HepG2 (cell line): Measurements from ENCODE around the gene SLC19A1. TPM values are rescaled to one million over a fixed set of nuclear protein-coding genes. Genes with fewer than 3 reads are reported as not detected.

Experiments
- ATAC-seq: fragments of 200-7000 bp; cut with Tn5 transposase; 3 replicates; pipeline ENCODE4 v1.9.1; 2020; ENCODE audit warnings: mild to moderate bottlenecking, moderate library complexity
- BruUV-seq: library from RNA; stranded (reverse); fragments of 400-500 nt; replicated peaks from 2 replicates; lab custom pipeline; 2021; lab: Mats Ljungman, UMichigan
- CTCF ChIA-PET: fragments of 300-600 bp; formaldehyde crosslinking; extraction: SDS; loops from one replicate; lab custom pipeline; 2021; ENCODE audit warnings: low total read pairs, inconsistent platforms, low intra/inter-chr PET ratio; lab: Yijun Ruan, JAX
- POLR2A ChIA-PET: fragments of 350-600 bp; sonication (Branson Sonifier 250); formaldehyde crosslinking; loops from one replicate; lab custom pipeline; 2020; ENCODE audit warnings: antibody characterized with exemption, inconsistent platforms; lab: Yijun Ruan, JAX
- DNase-seq: peaks from one replicate; pipeline ENCODE4 v3.0.0-alpha.2; 2015; ENCODE audit warnings: low spot score
- FAIRE-seq: peaks from 3 replicates; lab custom pipeline; 2011; peaks lifted over from hg19 to GRCh38; lab: Jason Lieb, UNC
- H2AFZ ChIP-seq: one replicate; pipeline ENCODE4 v1.6.1; 2011; ENCODE audit warnings: low read length, inconsistent platforms
- H3K27ac ChIP-seq: fragments of 300-600 bp; 3 replicates; pipeline ENCODE4 v1.8.0; 2011; ENCODE audit warnings: mixed run types, mild to moderate bottlenecking, mixed read lengths, low read length, inconsistent platforms; ENCODE audit not compliant: insufficient read depth; ENCODE audit errors: extremely low read length
- H3K27me3 ChIP-seq, 2 experiments: fragments of 200-600 bp in 1 of 2; 2 replicates in 1 of 2; 3 replicates in 1 of 2; pipeline versions ENCODE4 v1.6.0 to v1.8.0; 2011; ENCODE audit warnings: low read length in 2 of 2, mild to moderate bottlenecking in 2 of 2, moderate library complexity in 2 of 2, inconsistent platforms in 1 of 2; ENCODE audit not compliant: insufficient read depth in 2 of 2, control insufficient read depth in 1 of 2
- H3K36me3 ChIP-seq, 2 experiments: fragments of 200-600 bp in 1 of 2; replicated peaks in 1 of 2; 2 replicates in 1 of 2; 3 replicates in 1 of 2; pipeline versions ENCODE4 v1.5.1 to v1.8.0; 2011; ENCODE audit warnings: low read length in 2 of 2, inconsistent platforms in 1 of 2; ENCODE audit not compliant: insufficient read depth in 2 of 2, control insufficient read depth in 1 of 2
- H3K4me1 ChIP-seq: 2 replicates; pipeline ENCODE4 v1.5.1; 2012; ENCODE audit warnings: low read length, inconsistent platforms; ENCODE audit not compliant: insufficient read depth
- H3K4me2 ChIP-seq: 2 replicates; pipeline ENCODE4 v1.6.0; 2011; ENCODE audit warnings: low read depth, low read length, inconsistent platforms
- H3K4me3 ChIP-seq, 3 experiments: fragments of 200-600 bp in 1 of 3; sonication (generic), shearing (Covaris generic) in 1 of 3; replicated peaks in 1 of 3; 2 replicates each; pipeline ENCODE4 v1.5.1; 2011 to 2016; ENCODE audit warnings: low read length in 3 of 3, inconsistent platforms in 2 of 3, low read depth in 2 of 3, mild to moderate bottlenecking in 2 of 3, control low read depth in 1 of 3, mixed read lengths in 1 of 3; ENCODE audit not compliant: insufficient read depth in 1 of 3
- H3K79me2 ChIP-seq: one replicate; pipeline ENCODE4 v1.6.1; 2011; ENCODE audit warnings: low read length, inconsistent platforms; ENCODE audit not compliant: insufficient read depth
- H3K9ac ChIP-seq: 2 replicates; pipeline ENCODE4 v1.6.0; 2011; ENCODE audit warnings: mild to moderate bottlenecking, low read depth, low read length, inconsistent platforms; ENCODE audit not compliant: insufficient read depth
- H3K9me3 ChIP-seq: 2 replicates; pipeline ENCODE4 v1.5.1; 2012; ENCODE audit warnings: mild to moderate bottlenecking, low read length
- H4K20me1 ChIP-seq: 2 replicates; pipeline ENCODE4 v1.6.0; 2011; ENCODE audit warnings: inconsistent platforms, mild to moderate bottlenecking, low read length, moderate library complexity; ENCODE audit not compliant: insufficient read depth
- ASH2L ChIP-seq: fragments of 300-600, 200-600 bp; sonication (generic); IDR thresholded peaks from 2 replicates; pipeline ENCODE4 v1.7.0; 2017; ENCODE audit warnings: low read depth, mild to moderate bottlenecking, moderate library complexity, mixed read lengths, low read length; ENCODE audit not compliant: insufficient read length
- CREM ChIP-seq, 2 experiments: sonication (generic) in 1 of 2; formaldehyde crosslinking in 1 of 2; IDR thresholded peaks; 2 replicates each; pipeline versions ENCODE4 v1.4.0 to v1.6.1; 2016 to 2020; ENCODE audit warnings: antibody characterized with exemption in 1 of 2, mild to moderate bottlenecking in 1 of 2, missing genetic modification reagents in 1 of 2
- EEA1 ChIP-seq: sonication (generic); formaldehyde crosslinking; IDR thresholded peaks from 2 replicates; pipeline ENCODE4 v1.5.1; 2020; ENCODE audit warnings: mild to moderate bottlenecking, missing genetic modification reagents, borderline replicate concordance
- HDAC6 ChIP-seq: fragments of 200-600 bp; sonication (generic); IDR thresholded peaks from 2 replicates; pipeline ENCODE4 v1.7.0; 2017; ENCODE audit warnings: mild to moderate bottlenecking, antibody characterized with exemption, low read length, low read depth
- HOMEZ ChIP-seq: IDR thresholded peaks from 2 replicates; pipeline ENCODE4 v1.6.1; 2016; ENCODE audit warnings: low read depth
- LRRFIP1 ChIP-seq: sonication (generic); formaldehyde crosslinking; conservative IDR thresholded peaks from 2 replicates; pipeline ENCODE4 v1.4.0; 2020; ENCODE audit warnings: missing genetic modification reagents
- MED1 ChIP-seq: sonication (generic); formaldehyde crosslinking; IDR thresholded peaks from 2 replicates; pipeline ENCODE4 v1.4.0; 2020; ENCODE audit warnings: missing genetic modification reagents
- PCBP1 ChIP-seq: fragments of 200-400 bp; formaldehyde crosslinking; IDR thresholded peaks from 2 replicates; pipeline ENCODE4 v1.6.1; 2017; ENCODE audit warnings: mild to moderate bottlenecking, low read depth, low read length, borderline replicate concordance
- POLR2A ChIP-seq, 2 experiments: IDR thresholded peaks; 2 replicates each; pipeline ENCODE4 v1.6.1; 2011; ENCODE audit warnings: low read depth in 2 of 2, low read length in 2 of 2, mild to moderate bottlenecking in 1 of 2, moderate library complexity in 1 of 2; ENCODE audit not compliant: insufficient read depth in 1 of 2
- POLR2G ChIP-seq: fragments of 200-400 bp; formaldehyde crosslinking; IDR thresholded peaks from 2 replicates; pipeline ENCODE4 v1.6.1; 2018; ENCODE audit warnings: mild to moderate bottlenecking, low read depth, low read length, moderate library complexity
- TAF15 ChIP-seq: fragments of 200-400 bp; formaldehyde crosslinking; IDR thresholded peaks from one replicate; pipeline ENCODE4 v1.6.1; 2018; ENCODE audit warnings: mild to moderate bottlenecking, low read depth, low read length; ENCODE audit not compliant: poor library complexity, severe bottlenecking
- ZBTB3 ChIP-seq: sonication (generic); formaldehyde crosslinking; IDR thresholded peaks from 2 replicates; pipeline ENCODE4 v1.4.0; 2020; ENCODE audit warnings: low read depth, mild to moderate bottlenecking, moderate library complexity, missing genetic modification reagents, borderline replicate concordance
- ZNF253 ChIP-seq: sonication (generic); formaldehyde crosslinking; IDR thresholded peaks from 2 replicates; pipeline ENCODE4 v1.8.0; 2022; ENCODE audit warnings: mild to moderate bottlenecking, missing genetic modification reagents, borderline replicate concordance
- ZNF510 ChIP-seq: sonication (generic); formaldehyde crosslinking; IDR thresholded peaks from 2 replicates; pipeline ENCODE4 v1.4.0; 2020; ENCODE audit warnings: low read depth, mild to moderate bottlenecking, missing genetic modification reagents
- ZNF768 ChIP-seq: sonication (generic); formaldehyde crosslinking; IDR thresholded peaks from 2 replicates; pipeline ENCODE4 v1.4.0; 2020; ENCODE audit warnings: missing genetic modification reagents
- ZNF784 ChIP-seq: sonication (generic); formaldehyde crosslinking; IDR thresholded peaks from 2 replicates; pipeline ENCODE4 v1.5.1; 2020; ENCODE audit warnings: missing genetic modification reagents, mild to moderate bottlenecking, borderline replicate concordance
- ZNF816 ChIP-seq: sonication (generic); formaldehyde crosslinking; IDR thresholded peaks from 2 replicates; pipeline ENCODE4 v1.8.0; 2022; ENCODE audit warnings: missing genetic modification reagents, mild to moderate bottlenecking, borderline replicate concordance
- WGBS: methylation state at CpG from one replicate; pipeline ENCODE4 v1.1.6; 2017; ENCODE audit warnings: low lambda C conversion rate; 5-methylcytosine and 5-hydroxymethylcytosine counted together
- in situ Hi-C: cut with HindIII; loops from 2 replicates; pipeline ENCODE4 v1.10.0; 2017; ENCODE audit warnings: low pct_unique_long_range_greater_than_20kb; ENCODE audit not compliant: extremely low pct_ligation_motif_present
- intact Hi-C: fragments of 100-400 bp; cut with micrococcal nuclease; formaldehyde crosslinking; loops from one replicate; pipeline ENCODE4 v1.10.0; 2022; ENCODE audit not compliant: unreplicated experiment
- polyA plus RNA-seq, 8 experiments: library from polyadenylated mRNA; depleted of rRNA in 3 of 8; stranded (reverse) in 7 of 8; unstranded in 1 of 8; fragments of >200 nt; fragmentation: Illumina TruSeq in 4 of 8; extraction: Trizol in 4 of 8; gene quantifications; 2 replicates each; pipeline versions ENCODE4 v1.2.1 to v1.2.3, GENCODE V29; 2011 to 2016; ENCODE audit warnings: low read depth in 4 of 8, missing spikeins in 1 of 8, mixed read lengths in 1 of 8; ENCODE audit not compliant: insufficient read depth in 1 of 8
- total RNA-seq, 5 experiments: library from RNA; depleted of rRNA; stranded (reverse); fragments of >200 nt; fragmentation: Illumina TruSeq; extraction: Trizol; gene quantifications; 2 replicates each; pipeline ENCODE4 v1.2.3, GENCODE V29; 2016; ENCODE audit warnings: low read depth in 1 of 5

Gene SLC19A1
- total and polyA plus RNA-seq, 2 of the 13 experiments (the other 11 are each of a cell fraction or from before 2014, with no cell fraction given): 21.8 to 23.0 TPM

- TF ChIP-seq ZNF784 (CRISPR knock-in tag): no peak
- TF ChIP-seq HOMEZ (CRISPR knock-in tag): no peak
Measured at GRCh38 chr21:45506836-45507522, 35.3 kb downstream of the SLC19A1 start (continued).

- in situ Hi-C loops: no loop called here
- H2AFZ ChIP-seq: no peak overlapping the region
- WGBS: 98% methylated on average over 8 of the region's 22 CpGs
- TF ChIP-seq HDAC6 (no peak), TAF15 (no peak), EEA1 (CRISPR knock-in tag) (no peak), ZNF768 (no peak), ZNF816 (CRISPR knock-in tag) (no peak), PCBP1 (0 out of 2 replicates have a peak, but pooled peaks have one; percentile 32), MED1 (no peak), POLR2A (IDR thresholded peaks at IDR 0.05; ENCODE audit: insufficient read depth in 1 of 2, low read depth in 2 of 2, low read length in 2 of 2) (peak in 1 of 2 experiments; percentile 40; a peak in 1 of 4 replicates), CREM (IDR thresholded peaks at IDR 0.05) (no peak), CREM (CRISPR knock-in tag; IDR thresholded peaks at IDR 0.05) (no peak), ZNF510 (no peak), ZBTB3 (CRISPR knock-in tag) (no peak), POLR2G (0 out of 2 replicates have a peak, but pooled peaks have one; percentile 36), LRRFIP1 (CRISPR knock-in tag) (no peak), ZNF253 (CRISPR knock-in tag) (no peak), ASH2L (no peak)
Measured at GRCh38 chr21:45506241-45506817, 35.9 kb downstream of the SLC19A1 start.

More at GRCh38 chr21:45506241-45506817, 35.9 kb downstream of the SLC19A1 start:
- BruUV-seq: no TSS peak
- H3K9ac ChIP-seq: no peak overlapping the region
- no peak overlapping the region for H3K4me3 ChIP-seq
- no peaks in the 10 kb centered on the region for H3K79me2 ChIP-seq
- POLR2A ChIA-PET: no interaction called here
- CTCF ChIA-PET: no interaction called here
- peaks cover 5 to 6% of the 10 kb centered on the region in 2 experiments; a peak in 3 of 5 replicates for H3K36me3 ChIP-seq
- intact Hi-C loops: no loop called here
- DNase-seq: no peak
- FAIRE-seq: no peak
- no peak overlapping the region for H3K4me2 ChIP-seq
- H3K9me3 ChIP-seq: no peaks in the 10 kb centered on the region
- no peak overlapping the region for H3K27ac ChIP-seq
- no peaks in the 10 kb centered on the region for H3K27me3 ChIP-seq
- peak; percentile 2; the same call in 2 of the 3 replicates for ATAC-seq
- H4K20me1 ChIP-seq: no peaks in the 10 kb centered on the region
- H3K4me1 ChIP-seq: peaks cover 19% of the 10 kb centered on the region
